ENCODE measurements around the gene PFKFB2. TPM values are rescaled to one million over a fixed set of nuclear protein-coding genes. Genes with fewer than 3 reads are reported as not detected.

Gene PFKFB2
- total RNA-seq, 2 donors from 2014 or later = 28.2 to 42.8 TPM

- intact Hi-C loops (cut with DNase I) = no loop called here
- no peak for ATAC-seq
- no peak for DNase-seq
These were observed 59.7 kb downstream of the PFKFB2 start for GRCh38 chr1:207112616-207113296.

GRCh38 chr1:207115269-207115668 is 62.2 kb downstream of the PFKFB2 start:
- no peak for DNase-seq
- intact Hi-C loops (cut with DNase I) = no loop called here
- ATAC-seq = peak in 1 of 2 donors; percentile 43

- DNase-seq = no peak
- intact Hi-C loops (cut with DNase I) = no loop called here
- no peak for ATAC-seq
These were observed 71.3 kb downstream of the PFKFB2 start for GRCh38 chr1:207124389-207124788.

GRCh38 chr1:207128336-207128921 is 75.4 kb downstream of the PFKFB2 start:
- DNase-seq = no peak
- no peak for ATAC-seq
- intact Hi-C loops (cut with DNase I) = no loop called here

- intact Hi-C loops (cut with DNase I) = no loop called here
- no peak for ATAC-seq
- no peak for DNase-seq
These were observed 76.0 kb downstream of the PFKFB2 start for GRCh38 chr1:207129053-207129452.

Other genes starting within 250 kb of the PFKFB2 start
- gene IL20, start 187.7 kb upstream of the PFKFB2 start, total RNA-seq = not detected
- gene IL24, start 155.8 kb upstream of the PFKFB2 start, total RNA-seq = not detected
- 1 to 10 TPM; 3.2 to 4.5 TPM for gene FCMR, start 131.3 kb upstream of the PFKFB2 start, total RNA-seq
- under 1 TPM; 0.06 to 0.16 TPM for gene PIGR, start 106.8 kb upstream of the PFKFB2 start, total RNA-seq
- gene FCAMR, start 82.8 kb upstream of the PFKFB2 start, total RNA-seq = not detected
- under 1 TPM; 0.06 to 0.10 TPM for gene C1orf116, start 20.5 kb upstream of the PFKFB2 start, total RNA-seq
- 1 to 10 TPM; 3.4 to 5.9 TPM for gene YOD1, start 2.1 kb upstream of the PFKFB2 start, total RNA-seq
- 1 to 10 TPM in 1 of 2 donors, not detected in 1; 2.4 TPM for gene C4BPB, start 35.6 kb downstream of the PFKFB2 start, total RNA-seq
- not detected for gene C4BPA, start 51.0 kb downstream of the PFKFB2 start, total RNA-seq